ENCODE data around the gene VGLL2. TPM values are rescaled to one million over a fixed set of nuclear protein-coding genes. Genes with fewer than 3 reads are reported as not detected.

Gene VGLL2
- total RNA-seq, 2 experiments from 2014 or later = not detected

- H3K27ac ChIP-seq (ENCODE audit: low read depth in 1 of 2, low read length in 2 of 2) = no peak overlapping the region
- H3K9me3 Mint-ChIP-seq = no peaks in the 10 kb centered on the region
- DNase-seq (no peak), ATAC-seq (ENCODE audit: poor library complexity) (no peak)
- H3K27me3 ChIP-seq (ENCODE audit: control insufficient read depth in 1 of 2, insufficient read depth in 2 of 2, low read length in 2 of 2) = peaks cover 58 to 90% of the 10 kb centered on the region in 2 experiments
- intact Hi-C loops (cut with DNase I, micrococcal nuclease) = no loop called here
- POLR2A ChIA-PET = no interaction called here
- H3K9me3 ChIP-seq (ENCODE audit: control insufficient read depth in 1 of 2, insufficient read depth in 1 of 2, low read length in 2 of 2) = peaks cover 0 to 29% of the 10 kb centered on the region in 2 experiments
- H3K4me1 Mint-ChIP-seq (ENCODE audit: low read depth) = peaks cover 18% of the 10 kb centered on the region
- peaks cover 85% of the 10 kb centered on the region for H3K27me3 Mint-ChIP-seq
- no peaks in the 10 kb centered on the region for H3K36me3 Mint-ChIP-seq (ENCODE audit: low read depth)
- H3K4me3 ChIP-seq (ENCODE audit: low read length) = peak overlapping the region; percentile 20
- H3K4me3 Mint-ChIP-seq = peak overlapping the region; percentile 54
- H3K4me1 ChIP-seq (ENCODE audit: insufficient read depth, low read length) = peaks cover 18% of the 10 kb centered on the region
- no peak overlapping the region for H3K27ac Mint-ChIP-seq
- no peak for TF ChIP-seq CTCF (IDR thresholded peaks at IDR 0.05)
- CTCF ChIA-PET = no interaction called here
- H3K36me3 ChIP-seq (ENCODE audit: insufficient read depth, low read length) = no peaks in the 10 kb centered on the region
Observed at GRCh38 chr6:117264692-117265409, 507 bp upstream of the VGLL2 start.

GRCh38 chr6:117266257-117267053 lies 1.1 kb downstream of the VGLL2 start:
- Mint-ChIP-seq H3K27me3 (peaks cover 83% of the 10 kb centered on the region), H3K4me1 (ENCODE audit: low read depth) (peaks cover 19% of the 10 kb centered on the region), H3K27ac (no peak overlapping the region), H3K36me3 (ENCODE audit: low read depth) (no peaks in the 10 kb centered on the region), H3K4me3 (peak overlapping the region; percentile 7), H3K9me3 (no peaks in the 10 kb centered on the region)
- DNase-seq (no peak), ATAC-seq (ENCODE audit: poor library complexity) (no peak)
- ChIA-PET POLR2A (no interaction called here), CTCF (no interaction called here)
- intact Hi-C loops (cut with DNase I, micrococcal nuclease) = no loop called here
- Histone ChIP-seq H3K27me3 (ENCODE audit: control insufficient read depth in 1 of 2, insufficient read depth in 2 of 2, low read length in 2 of 2) (peaks cover 63 to 93% of the 10 kb centered on the region in 2 experiments), H3K4me1 (ENCODE audit: insufficient read depth, low read length) (peaks cover 23% of the 10 kb centered on the region), H3K9me3 (ENCODE audit: control insufficient read depth in 1 of 2, insufficient read depth in 1 of 2, low read length in 2 of 2) (peaks cover 0 to 35% of the 10 kb centered on the region in 2 experiments), H3K4me3 (ENCODE audit: low read length) (no peak overlapping the region), H3K36me3 (ENCODE audit: insufficient read depth, low read length) (no peaks in the 10 kb centered on the region), H3K27ac (ENCODE audit: low read depth in 1 of 2, low read length in 2 of 2) (no peak overlapping the region)
- no peak for TF ChIP-seq CTCF (IDR thresholded peaks at IDR 0.05)

GRCh38 chr6:117267054-117267347 lies 1.6 kb downstream of the VGLL2 start:
- no peak overlapping the region for H3K4me3 ChIP-seq (ENCODE audit: low read length)
- peaks cover 64 to 88% of the 10 kb centered on the region in 2 experiments for H3K27me3 ChIP-seq (ENCODE audit: control insufficient read depth in 1 of 2, insufficient read depth in 2 of 2, low read length in 2 of 2)

More at GRCh38 chr6:117267054-117267347, 1.6 kb downstream of the VGLL2 start:
- no peak overlapping the region for H3K27ac Mint-ChIP-seq
- peaks cover 82% of the 10 kb centered on the region for H3K27me3 Mint-ChIP-seq
- peaks cover 23% of the 10 kb centered on the region for H3K4me1 ChIP-seq (ENCODE audit: insufficient read depth, low read length)
- intact Hi-C loops (cut with DNase I, micrococcal nuclease) = no loop called here
- peaks cover 19% of the 10 kb centered on the region for H3K4me1 Mint-ChIP-seq (ENCODE audit: low read depth)
- no peaks in the 10 kb centered on the region for H3K36me3 ChIP-seq (ENCODE audit: insufficient read depth, low read length)
- CTCF ChIA-PET = no interaction called here
- no peak for DNase-seq
- no peaks in the 10 kb centered on the region for H3K9me3 Mint-ChIP-seq
- no peak for ATAC-seq (ENCODE audit: poor library complexity)
- no peak for TF ChIP-seq CTCF (IDR thresholded peaks at IDR 0.05)
- no peak overlapping the region for H3K4me3 Mint-ChIP-seq
- POLR2A ChIA-PET = no interaction called here
- no peak overlapping the region for H3K27ac ChIP-seq (ENCODE audit: low read depth in 1 of 2, low read length in 2 of 2)
- H3K9me3 ChIP-seq (ENCODE audit: control insufficient read depth in 1 of 2, insufficient read depth in 1 of 2, low read length in 2 of 2) = peaks cover 0 to 35% of the 10 kb centered on the region in 2 experiments
- no peaks in the 10 kb centered on the region for H3K36me3 Mint-ChIP-seq (ENCODE audit: low read depth)
